Panc1 (cell line): ENCODE measurements around the gene OR2B2. TPM values are rescaled to one million over a fixed set of nuclear protein-coding genes. Genes with fewer than 3 reads are reported as not detected.

Experiments used
- ATAC-seq: fragments of 200-7000 bp; cut with Tn5 transposase; 2 replicates; pipeline ENCODE4 v1.9.1; 2020; ENCODE audit warnings: mild to moderate bottlenecking, moderate library complexity
- BruUV-seq: library from RNA; stranded (reverse); fragments of 400-500 nt; replicated peaks from 2 replicates; lab custom pipeline; 2021; lab: Mats Ljungman, UMichigan
- CTCF ChIA-PET: fragments of 300-600 bp; sonication (Branson Sonifier 250); formaldehyde crosslinking; loops from one replicate; lab custom pipeline; 2022; ENCODE audit warnings: antibody characterized with exemption; lab: Charles Lee
- POLR2A ChIA-PET: fragments of 300-600 bp; sonication (Branson Sonifier 250); formaldehyde crosslinking; loops from one replicate; lab custom pipeline; 2022; ENCODE audit warnings: antibody characterized with exemption; lab: Charles Lee
- DNase-seq: peaks from one replicate; pipeline ENCODE4 v3.0.0-alpha.2; 2010; ENCODE audit warnings: low read depth, low spot score
- H3K27ac ChIP-seq: 2 replicates; pipeline ENCODE4 v1.5.1; 2011; ENCODE audit warnings: mild to moderate bottlenecking, low read length, inconsistent platforms
- H3K27me3 ChIP-seq: fragments of 200-500 bp; sonication (Bioruptor generic); 2 replicates; pipeline ENCODE4 v1.6.0; 2014; ENCODE audit warnings: low read length, inconsistent platforms; ENCODE audit not compliant: control insufficient read depth, insufficient read depth
- H3K36me3 ChIP-seq: fragments of 200-500 bp; sonication (Bioruptor generic); 2 replicates; pipeline ENCODE4 v1.5.1; 2014; ENCODE audit warnings: inconsistent platforms, mild to moderate bottlenecking, low read length, moderate library complexity; ENCODE audit not compliant: control insufficient read depth, insufficient read depth
- H3K4me1 ChIP-seq: 2 replicates; pipeline ENCODE4 v1.5.1; 2011; ENCODE audit warnings: inconsistent platforms, mild to moderate bottlenecking, low read length, moderate library complexity; ENCODE audit not compliant: control insufficient read depth, insufficient read depth
- H3K4me3 ChIP-seq, 2 experiments: 2 replicates each; pipeline ENCODE4 v1.5.1; 2011 to 2012; ENCODE audit warnings: low read depth in 2 of 2, low read length in 2 of 2, mild to moderate bottlenecking in 2 of 2, inconsistent platforms in 1 of 2, moderate library complexity in 1 of 2
- H3K9me3 ChIP-seq: fragments of 200-500 bp; sonication (Bioruptor generic); 2 replicates; pipeline ENCODE4 v1.5.1; 2014; ENCODE audit warnings: low read depth, mild to moderate bottlenecking, inconsistent platforms, low read length, moderate library complexity; ENCODE audit not compliant: control insufficient read depth, insufficient read depth
- CTCF ChIP-seq: fragments of 450-650 bp; IDR thresholded peaks from 2 replicates; pipeline ENCODE4 v1.5.1; 2017; ENCODE audit warnings: mild to moderate bottlenecking
- POLR2AphosphoS5 ChIP-seq: IDR thresholded peaks from 2 replicates; pipeline ENCODE4 v1.6.1; 2012; ENCODE audit warnings: mild to moderate bottlenecking, low read depth, low read length, moderate library complexity
- SIN3A ChIP-seq: IDR thresholded peaks from 2 replicates; pipeline ENCODE4 v1.6.1; 2012; ENCODE audit warnings: low read depth, mild to moderate bottlenecking, low read length, moderate library complexity, borderline replicate concordance; ENCODE audit not compliant: insufficient read depth
- TCF7L2 ChIP-seq: IDR thresholded peaks from 2 replicates; pipeline ENCODE4 v1.6.1; 2011; ENCODE audit warnings: mild to moderate bottlenecking, low read depth, low read length, inconsistent platforms
- in situ Hi-C: cut with HindIII; loops from 2 replicates; pipeline ENCODE4 v1.10.0; 2016; ENCODE audit warnings: low sequenced_read_pairs, low pct_unique_long_range_greater_than_20kb
- intact Hi-C: fragments of 100-400 bp; cut with micrococcal nuclease; formaldehyde crosslinking; loops from one replicate; pipeline ENCODE4 v1.10.0; 2022; ENCODE audit not compliant: unreplicated experiment
- total RNA-seq: library from RNA; stranded (reverse); gene quantifications from one replicate; pipeline ENCODE4 v1.2.1, GENCODE V29; 2021; ENCODE audit not compliant: unreplicated experiment
- TF ChIP-seq, protein P1 (sequence below), 2 experiments: IDR thresholded peaks; 2 replicates each; pipeline ENCODE4 v1.6.1; 2011 to 2012; ENCODE audit warnings: low read depth in 2 of 2, control low read depth in 1 of 2, low read length in 1 of 2, mild to moderate bottlenecking in 1 of 2, moderate library complexity in 1 of 2; ENCODE audit not compliant: insufficient read depth in 1 of 2

Gene OR2B2
- total RNA-seq, 1 experiment from 2014 or later: not detected

- TF ChIP-seq SIN3A (no peak), POLR2AphosphoS5 (no peak), TCF7L2 (no peak), CTCF (no peak)
- TF ChIP-seq, protein P1, sequence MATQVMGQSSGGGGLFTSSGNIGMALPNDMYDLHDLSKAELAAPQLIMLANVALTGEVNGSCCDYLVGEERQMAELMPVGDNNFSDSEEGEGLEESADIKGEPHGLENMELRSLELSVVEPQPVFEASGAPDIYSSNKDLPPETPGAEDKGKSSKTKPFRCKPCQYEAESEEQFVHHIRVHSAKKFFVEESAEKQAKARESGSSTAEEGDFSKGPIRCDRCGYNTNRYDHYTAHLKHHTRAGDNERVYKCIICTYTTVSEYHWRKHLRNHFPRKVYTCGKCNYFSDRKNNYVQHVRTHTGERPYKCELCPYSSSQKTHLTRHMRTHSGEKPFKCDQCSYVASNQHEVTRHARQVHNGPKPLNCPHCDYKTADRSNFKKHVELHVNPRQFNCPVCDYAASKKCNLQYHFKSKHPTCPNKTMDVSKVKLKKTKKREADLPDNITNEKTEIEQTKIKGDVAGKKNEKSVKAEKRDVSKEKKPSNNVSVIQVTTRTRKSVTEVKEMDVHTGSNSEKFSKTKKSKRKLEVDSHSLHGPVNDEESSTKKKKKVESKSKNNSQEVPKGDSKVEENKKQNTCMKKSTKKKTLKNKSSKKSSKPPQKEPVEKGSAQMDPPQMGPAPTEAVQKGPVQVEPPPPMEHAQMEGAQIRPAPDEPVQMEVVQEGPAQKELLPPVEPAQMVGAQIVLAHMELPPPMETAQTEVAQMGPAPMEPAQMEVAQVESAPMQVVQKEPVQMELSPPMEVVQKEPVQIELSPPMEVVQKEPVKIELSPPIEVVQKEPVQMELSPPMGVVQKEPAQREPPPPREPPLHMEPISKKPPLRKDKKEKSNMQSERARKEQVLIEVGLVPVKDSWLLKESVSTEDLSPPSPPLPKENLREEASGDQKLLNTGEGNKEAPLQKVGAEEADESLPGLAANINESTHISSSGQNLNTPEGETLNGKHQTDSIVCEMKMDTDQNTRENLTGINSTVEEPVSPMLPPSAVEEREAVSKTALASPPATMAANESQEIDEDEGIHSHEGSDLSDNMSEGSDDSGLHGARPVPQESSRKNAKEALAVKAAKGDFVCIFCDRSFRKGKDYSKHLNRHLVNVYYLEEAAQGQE (IDR thresholded peaks at IDR 0.05; ENCODE audit: insufficient read depth in 1 of 2, low read depth in 2 of 2, low read length in 1 of 2): no peak
- no peaks in the 10 kb centered on the region for H3K4me1 ChIP-seq
- H3K36me3 ChIP-seq: no peaks in the 10 kb centered on the region
- no peak overlapping the region; the same call in 1 of the 2 replicates for H3K27ac ChIP-seq
- in situ Hi-C loops (no loop called here), intact Hi-C loops (no loop called here)
- DNase-seq (no peak), ATAC-seq (no peak)
- BruUV-seq: no TSS peak
- no peaks in the 10 kb centered on the region for H3K27me3 ChIP-seq
- no peak overlapping the region for H3K4me3 ChIP-seq
- ChIA-PET CTCF (no interaction called here), POLR2A (interaction anchor here (0.6 kb wide), 1 partner anchor 28 kb away, joined by 3 read pairs; no protein-coding TSS in a partner anchor)
- H3K9me3 ChIP-seq: no peaks in the 10 kb centered on the region
These were observed 50.3 kb downstream of the OR2B2 start for GRCh38 chr6:27861861-27862260.

DNA sequence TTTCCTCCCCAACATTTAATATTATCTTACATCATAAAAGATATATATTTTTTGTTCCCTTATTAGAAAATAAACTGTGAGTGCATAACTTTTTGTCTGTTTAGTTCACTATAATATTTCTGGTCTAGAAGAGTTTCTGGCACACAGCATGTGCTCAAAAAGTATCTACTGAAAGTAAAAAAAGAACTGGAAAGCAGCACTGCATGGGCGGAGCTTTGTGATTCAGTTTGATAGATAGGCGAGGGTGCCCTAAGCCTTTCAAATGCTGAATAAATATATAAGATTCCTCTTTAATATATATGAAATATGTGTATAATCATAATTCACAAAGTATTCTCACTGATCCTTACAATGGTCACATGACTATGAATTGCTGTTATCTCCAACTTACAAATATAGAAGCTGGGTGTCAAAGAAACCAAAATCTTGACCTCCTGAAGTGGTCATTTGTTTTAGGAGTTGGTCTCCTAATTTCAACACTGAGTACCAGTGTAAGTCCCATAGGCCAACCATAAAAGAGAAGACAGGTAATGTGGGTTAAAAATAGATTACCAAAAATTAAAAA is 50.8 kb downstream of the OR2B2 start:
- Histone ChIP-seq H3K27ac (no peak overlapping the region; the same call in 1 of the 2 replicates), H3K4me1 (no peaks in the 10 kb centered on the region), H3K4me3 (no peak overlapping the region), H3K27me3 (no peaks in the 10 kb centered on the region), H3K9me3 (no peaks in the 10 kb centered on the region), H3K36me3 (no peaks in the 10 kb centered on the region)
- TF ChIP-seq POLR2AphosphoS5 (no peak), TCF7L2 (no peak), SIN3A (no peak), CTCF (no peak)
- TF ChIP-seq, protein P1 (IDR thresholded peaks at IDR 0.05; ENCODE audit: insufficient read depth in 1 of 2, low read depth in 2 of 2, low read length in 1 of 2): no peak
- ATAC-seq: no peak
- ChIA-PET POLR2A (interaction anchor here (0.6 kb wide), 1 partner anchor 27 kb away, joined by 3 read pairs; no protein-coding TSS in a partner anchor), CTCF (interaction anchor here (0.6 kb wide), 1 partner anchor 1781 kb away, joined by 7 read pairs; no protein-coding TSS in a partner anchor)
- in situ Hi-C loops (no loop called here), intact Hi-C loops (no loop called here)
- DNase-seq: no peak
- BruUV-seq: no TSS peak
